Measurements from ENCODE around the gene SPOCK1. TPM values are rescaled to one million over a fixed set of nuclear protein-coding genes. Genes with fewer than 3 reads are reported as not detected.
A peak's percentile ranks its signal among the peaks of the same experiment; 100 is the strongest.
"Not testable (repeated sequence)": the region's sequence is repeated elsewhere in the genome, so short reads cannot be mapped to it uniquely, and the experiment has no call there.

SPOCK1 gene
- total and polyA plus RNA-seq, 3 donors from 2014 or later: 63.8 to 111 (median 101) TPM

DNA sequence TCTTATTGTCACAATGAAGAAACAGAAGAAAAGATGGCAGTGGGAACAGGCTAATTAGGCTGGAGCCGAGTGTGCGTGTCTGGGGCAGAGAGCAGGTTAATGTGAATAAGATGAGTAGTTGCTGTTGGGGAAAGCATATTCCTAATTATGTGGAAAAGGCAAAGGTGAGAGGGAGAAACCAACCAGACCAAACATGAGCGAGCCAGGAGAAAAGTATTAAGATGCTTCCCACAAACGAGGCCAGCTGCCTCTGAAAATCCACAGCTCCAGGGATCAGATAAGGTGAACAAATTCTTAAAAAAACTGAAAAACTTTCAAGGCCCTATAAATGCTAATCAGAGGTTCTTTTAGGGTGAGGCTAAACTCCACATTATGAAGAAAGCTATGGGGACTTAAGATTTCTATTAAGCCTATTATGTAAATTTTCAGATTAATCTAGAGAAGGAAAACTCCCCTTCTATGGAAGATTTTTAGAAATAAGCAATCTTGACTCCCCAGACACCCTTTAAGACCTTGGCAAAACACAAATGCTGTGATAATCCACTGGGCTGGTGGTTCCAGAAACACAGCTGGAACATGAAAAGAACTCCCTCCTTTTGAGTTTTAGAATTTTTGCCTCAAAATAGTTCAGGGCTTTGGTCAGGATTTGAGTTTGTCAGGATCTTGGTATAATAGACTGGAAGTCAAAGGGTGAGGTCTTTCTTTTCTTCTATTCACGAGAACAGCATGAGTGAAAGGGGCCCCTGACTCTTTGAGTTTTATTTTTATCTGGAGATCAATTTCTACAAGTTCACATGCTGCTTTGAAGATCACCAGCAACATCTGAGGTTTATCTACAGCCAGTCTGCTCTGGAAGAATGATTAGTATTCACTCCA, 238.1 kb downstream of the SPOCK1 start:
- no peak for DNase-seq
- H3K36me3 ChIP-seq (ENCODE audit: low read depth, missing control alignments): no peaks in the 10 kb centered on the region
- TF ChIP-seq, protein P1, sequence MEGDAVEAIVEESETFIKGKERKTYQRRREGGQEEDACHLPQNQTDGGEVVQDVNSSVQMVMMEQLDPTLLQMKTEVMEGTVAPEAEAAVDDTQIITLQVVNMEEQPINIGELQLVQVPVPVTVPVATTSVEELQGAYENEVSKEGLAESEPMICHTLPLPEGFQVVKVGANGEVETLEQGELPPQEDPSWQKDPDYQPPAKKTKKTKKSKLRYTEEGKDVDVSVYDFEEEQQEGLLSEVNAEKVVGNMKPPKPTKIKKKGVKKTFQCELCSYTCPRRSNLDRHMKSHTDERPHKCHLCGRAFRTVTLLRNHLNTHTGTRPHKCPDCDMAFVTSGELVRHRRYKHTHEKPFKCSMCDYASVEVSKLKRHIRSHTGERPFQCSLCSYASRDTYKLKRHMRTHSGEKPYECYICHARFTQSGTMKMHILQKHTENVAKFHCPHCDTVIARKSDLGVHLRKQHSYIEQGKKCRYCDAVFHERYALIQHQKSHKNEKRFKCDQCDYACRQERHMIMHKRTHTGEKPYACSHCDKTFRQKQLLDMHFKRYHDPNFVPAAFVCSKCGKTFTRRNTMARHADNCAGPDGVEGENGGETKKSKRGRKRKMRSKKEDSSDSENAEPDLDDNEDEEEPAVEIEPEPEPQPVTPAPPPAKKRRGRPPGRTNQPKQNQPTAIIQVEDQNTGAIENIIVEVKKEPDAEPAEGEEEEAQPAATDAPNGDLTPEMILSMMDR (IDR thresholded peaks at IDR 0.05): no peak
- TF ChIP-seq POLR2A (IDR thresholded peaks at IDR 0.05): no peak
- no peaks in the 10 kb centered on the region for H3K27me3 ChIP-seq
- no peaks in the 10 kb centered on the region for H3K4me1 ChIP-seq
- 48 to 51% methylated on average over 5 of the region's 5 CpGs for WGBS, 2 donors
- peak overlapping the region in 1 of 2 donors; percentile 6 for H3K27ac ChIP-seq
- H3K9me3 ChIP-seq: no peaks in the 10 kb centered on the region
- H3K4me3 ChIP-seq: no peak overlapping the region
- intact Hi-C loops (cut with DNase I; ENCODE audit: low total_unique reads): no loop called here

DNA sequence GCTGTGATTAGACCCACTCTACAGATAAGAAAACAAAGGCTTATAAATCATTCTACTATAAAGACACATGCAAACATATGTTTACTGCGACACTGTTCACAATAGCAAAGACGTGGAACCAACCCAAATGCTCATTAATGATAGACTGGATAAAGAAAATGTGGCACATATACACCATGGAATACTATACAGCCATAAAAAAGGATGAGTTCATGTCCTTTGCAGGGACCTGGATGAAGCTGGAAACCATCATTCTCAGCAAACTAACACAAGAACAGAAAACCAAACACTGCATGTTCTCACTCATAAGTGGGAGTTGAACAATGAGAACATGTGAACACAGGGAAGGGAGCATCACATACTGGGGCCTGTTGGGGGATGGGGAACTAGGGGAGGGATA, 240.0 kb downstream of the SPOCK1 start:
- peaks cover 13% of the 10 kb centered on the region for H3K4me1 ChIP-seq
- H3K27me3 ChIP-seq; intact Hi-C loops (cut with DNase I; ENCODE audit: low total_unique reads); H3K27ac ChIP-seq; H3K9me3 ChIP-seq; DNase-seq; H3K36me3 ChIP-seq (ENCODE audit: low read depth, missing control alignments); H3K4me3 ChIP-seq: not testable (repeated sequence)
- WGBS, 2 donors: 92 to 98% methylated on average over 2 of the region's 2 CpGs

DNA sequence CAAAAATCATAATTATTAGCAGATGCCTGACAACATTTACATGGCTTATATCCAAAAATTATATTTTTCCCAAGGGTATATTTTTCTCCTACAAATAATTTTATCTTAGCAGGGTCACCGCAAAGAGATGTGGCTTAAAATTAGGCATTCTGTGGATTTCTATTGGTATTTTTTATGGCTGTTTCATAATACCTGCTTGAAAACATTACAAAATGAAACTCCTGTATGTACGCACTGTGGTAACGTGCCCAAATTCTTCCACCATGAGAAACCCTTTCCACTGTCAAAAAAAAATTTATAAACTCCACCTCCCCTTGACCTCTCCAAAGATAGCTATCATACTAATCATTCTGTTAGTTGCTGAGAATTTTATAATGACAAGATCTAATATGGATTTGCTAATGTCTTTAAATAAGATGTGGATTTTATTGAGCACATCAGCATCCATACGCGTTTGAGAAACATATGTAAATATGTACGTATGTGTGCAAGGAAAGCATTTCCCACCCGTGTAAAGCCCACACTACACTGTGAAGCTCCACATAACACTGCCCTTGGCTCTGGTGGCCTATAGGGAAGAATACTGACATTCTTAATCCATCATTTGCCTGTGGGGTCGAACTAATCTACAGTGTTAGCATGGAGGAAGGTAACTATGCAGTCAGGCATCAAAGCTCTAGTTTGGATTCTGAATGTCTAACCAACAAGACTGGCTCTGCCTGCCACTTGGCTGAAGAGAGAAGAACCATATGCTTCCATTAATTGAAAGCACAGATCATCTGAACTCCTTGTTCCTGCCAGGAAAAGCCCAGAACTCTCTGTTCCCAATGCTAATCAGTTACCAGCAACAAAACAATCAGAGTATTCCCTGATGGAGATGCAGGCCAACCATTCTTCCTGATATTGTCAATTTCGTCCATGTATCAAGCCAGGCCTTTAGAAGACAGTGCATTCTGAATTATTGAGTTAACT, 244.7 kb downstream of the SPOCK1 start:
- Histone ChIP-seq H3K27me3 (no peaks in the 10 kb centered on the region), H3K36me3 (ENCODE audit: low read depth, missing control alignments) (no peaks in the 10 kb centered on the region), H3K27ac (peak overlapping the region; percentile 80 to 85), H3K4me1 (peaks cover 29% of the 10 kb centered on the region), H3K4me3 (no peak overlapping the region), H3K9me3 (no peaks in the 10 kb centered on the region)
- no peak for TF ChIP-seq POLR2A (IDR thresholded peaks at IDR 0.05)
- TF ChIP-seq, protein P1 (IDR thresholded peaks at IDR 0.05): no peak
- intact Hi-C loops (cut with DNase I; ENCODE audit: low total_unique reads): no loop called here
- 51 to 53% methylated on average over 9 of the region's 9 CpGs for WGBS, 2 donors
- DNase-seq: peak; percentile 58

DNA sequence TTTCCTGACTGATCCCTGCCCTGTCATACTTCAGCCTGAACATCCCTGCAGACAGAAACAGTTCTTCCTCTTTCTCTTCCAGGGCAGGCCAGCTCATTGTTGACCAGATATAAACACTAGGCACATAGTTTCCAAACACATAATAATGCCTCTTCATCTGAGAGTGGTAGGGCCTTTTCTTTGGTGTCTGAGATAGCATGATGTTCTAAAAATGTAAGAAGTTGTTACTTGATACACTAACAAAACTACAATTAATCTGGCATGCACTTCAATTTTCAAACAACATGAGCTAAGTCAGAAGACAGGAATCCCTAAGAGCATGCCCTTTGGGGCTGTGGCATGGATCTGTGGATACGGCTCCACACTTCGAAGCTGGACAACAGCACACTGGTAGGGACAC, 246.6 kb downstream of the SPOCK1 start:
- no peak for DNase-seq
- no peaks in the 10 kb centered on the region for H3K9me3 ChIP-seq
- no peaks in the 10 kb centered on the region for H3K27me3 ChIP-seq
- H3K4me1 ChIP-seq: peaks cover 29% of the 10 kb centered on the region
- no peak overlapping the region for H3K4me3 ChIP-seq
- H3K36me3 ChIP-seq (ENCODE audit: low read depth, missing control alignments): no peaks in the 10 kb centered on the region
- no peak overlapping the region for H3K27ac ChIP-seq
- 76 to 85% methylated on average over 2 of the region's 2 CpGs for WGBS, 2 donors
- no peak for TF ChIP-seq POLR2A (IDR thresholded peaks at IDR 0.05)
- TF ChIP-seq, protein P1 (IDR thresholded peaks at IDR 0.05): no peak
- intact Hi-C loops (cut with DNase I; ENCODE audit: low total_unique reads): no loop called here

DNA sequence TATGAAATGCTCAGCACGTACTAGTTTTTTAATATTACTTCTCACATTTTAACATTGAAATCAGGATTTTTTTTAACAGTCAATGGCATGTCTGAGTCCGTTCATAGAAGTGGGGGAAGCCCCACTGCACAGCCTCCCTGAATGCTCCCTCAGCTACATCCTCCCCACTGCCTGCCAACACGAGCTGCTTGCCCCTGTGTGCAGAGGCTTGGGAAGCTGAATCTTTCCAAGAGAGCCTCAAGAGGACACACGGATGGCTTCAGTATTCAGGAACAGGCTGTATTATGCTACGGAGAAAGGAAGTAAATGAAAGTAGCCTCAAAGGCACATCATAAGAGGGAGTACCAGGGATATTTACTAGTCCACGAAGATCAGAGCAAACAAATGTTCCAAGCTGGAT, 248.7 kb downstream of the SPOCK1 start:
- Histone ChIP-seq H3K27ac (peak overlapping the region in 1 of 2 donors; percentile 22), H3K36me3 (ENCODE audit: low read depth, missing control alignments) (no peaks in the 10 kb centered on the region), H3K4me3 (no peak overlapping the region), H3K9me3 (no peaks in the 10 kb centered on the region), H3K4me1 (peaks cover 29% of the 10 kb centered on the region), H3K27me3 (no peaks in the 10 kb centered on the region)
- DNase-seq: peak; percentile 30
- WGBS, 2 donors: 34 to 42% methylated on average over 6 of the region's 6 CpGs
- intact Hi-C loops (cut with DNase I; ENCODE audit: low total_unique reads): no loop called here
- TF ChIP-seq, protein P1 (IDR thresholded peaks at IDR 0.05): no peak
- TF ChIP-seq POLR2A (IDR thresholded peaks at IDR 0.05): no peak
